Spleen (tissue), 11 donors: Measurements from ENCODE around the gene MYO18B. TPM values are rescaled to one million over a fixed set of nuclear protein-coding genes. Genes with fewer than 3 reads are reported as not detected.

Source experiments
- DNase-seq: peaks from one replicate; pipeline ENCODE4 v3.0.0-alpha.2; 2020
- H3K27ac ChIP-seq, 8 donors: fragments of 200-600 bp; sonication (generic) in 7 of 8; 1 replicate in 4 of 8; 2 replicates in 4 of 8; pipeline versions ENCODE4 v1.5.0 to v1.8.0; 2016 to 2021; ENCODE audit warnings: inconsistent platforms in 4 of 8, mild to moderate bottlenecking in 4 of 8, moderate library complexity in 1 of 8
- H3K27me3 ChIP-seq, 7 donors: fragments of 200-600 bp; sonication (generic) in 6 of 7; replicated peaks in 1 of 7; 1 replicate in 4 of 7; 2 replicates in 3 of 7; pipeline versions ENCODE4 v1.5.0 to v1.8.0; 2016 to 2021; ENCODE audit warnings: inconsistent platforms in 3 of 7, mild to moderate bottlenecking in 1 of 7
- H3K36me3 ChIP-seq, 6 donors: fragments of 200-600 bp; sonication (generic) in 5 of 6; 1 replicate in 4 of 6; 2 replicates in 2 of 6; pipeline versions ENCODE4 v1.5.0 to v1.8.0; 2016 to 2021; ENCODE audit warnings: inconsistent platforms in 2 of 6
- H3K4me1 ChIP-seq, 6 donors: fragments of 200-600 bp; sonication (generic) in 5 of 6; 1 replicate in 3 of 6; 2 replicates in 3 of 6; pipeline versions ENCODE4 v1.5.0 to v1.8.0; 2016 to 2021; ENCODE audit warnings: inconsistent platforms in 3 of 6
- H3K4me3 ChIP-seq, 8 donors: fragments of 200-600 bp; sonication (generic) in 7 of 8; 1 replicate in 4 of 8; 2 replicates in 4 of 8; pipeline versions ENCODE4 v1.5.0 to v1.8.0; 2016 to 2021; ENCODE audit warnings: inconsistent platforms in 4 of 8, mild to moderate bottlenecking in 4 of 8, moderate library complexity in 2 of 8
- H3K9me3 ChIP-seq, 8 donors: fragments of 200-600 bp; sonication (generic) in 7 of 8; 1 replicate in 4 of 8; 2 replicates in 4 of 8; pipeline versions ENCODE4 v1.5.0 to v1.8.0; 2016 to 2021; ENCODE audit warnings: inconsistent platforms in 4 of 8
- POLR2A ChIP-seq, 3 donors: fragments of 450-650 bp; IDR thresholded peaks; one replicate each; pipeline ENCODE4 v1.5.1; 2017; ENCODE audit warnings: antibody characterized with exemption in 3 of 3, mild to moderate bottlenecking in 1 of 3
- POLR2AphosphoS5 ChIP-seq, 3 donors: sonication (generic); formaldehyde crosslinking; IDR thresholded peaks; one replicate each; pipeline ENCODE4 v1.5.1; 2017; ENCODE audit warnings: antibody characterized with exemption in 3 of 3
- WGBS, 5 donors: extraction: QIAGEN DNeasy Blood & Tissue Kit in 3 of 5; methylation state at CpG; one replicate each; pipeline versions ENCODE4 v1.1.5 to v1.1.7; 2013 to 2018; 5-methylcytosine and 5-hydroxymethylcytosine counted together
- intact Hi-C: fragments of 100-400 bp; cut with DNase I; formaldehyde crosslinking; loops from one replicate; pipeline ENCODE4 v1.15.0; 2023; ENCODE audit warnings: low total_unique reads
- polyA plus RNA-seq, 3 donors: library from polyadenylated mRNA; stranded (reverse); fragments of 200-250 nt; gene quantifications; one replicate each; pipeline ENCODE4 v1.2.1, GENCODE V29; 2013
- total RNA-seq, 7 donors: library from RNA; depleted of rRNA in 3 of 7; stranded (reverse); fragments of >200 nt in 3 of 7; fragmentation: NEBNext Ultra II Directional in 4 of 7; extraction: Animal tissue kit (Norgen Biotek cat#: 25700) in 4 of 7; gene quantifications; one replicate each; pipeline versions ENCODE4 v1.1.0 to v1.2.1, GENCODE V29; 2016 to 2021
- TF ChIP-seq, protein P1 (sequence below), 11 experiments: fragments of 200-600 bp in 7 of 11; fragments of 450-650 bp in 4 of 11; sonication (generic) in 4 of 11; IDR thresholded peaks in 8 of 11; conservative IDR thresholded peaks in 3 of 11; 1 replicate in 7 of 11; 2 replicates in 4 of 11; pipeline versions ENCODE4 v1.4.0 to v1.8.0; 2016 to 2021; ENCODE audit warnings: antibody characterized with exemption in 11 of 11, inconsistent platforms in 4 of 11, mild to moderate bottlenecking in 1 of 11
- donor health status: healthy with polysubstance abuse.
- donor health status: DM: no; HTN: no; CAD: no; lungs with moderate emphysema.
- donor health status: DM: no; HTN: no; CAD: no.
- donor health status: Bipolar disorder and iron deficiency.
- donor health status: healthy.
- donor health status: DM: no; HTN: no; CAD: no.
- donor health status: DM: yes; HTN: yes; CAD: no.

Gene MYO18B
- total and polyA plus RNA-seq, 10 donors = under 0.01 to 0.79 (median 0.12) TPM

GRCh38 chr22:25900390-25900789, 158.4 kb downstream of the MYO18B start:
- Histone ChIP-seq H3K36me3 (no peaks in the 10 kb centered on the region), H3K9me3 (no peaks in the 10 kb centered on the region), H3K27ac (no peak overlapping the region), H3K27me3 (peaks cover 0 to 30% (median 10%) of the 10 kb centered on the region in 7 donors), H3K4me1 (no peaks in the 10 kb centered on the region), H3K4me3 (no peak overlapping the region)
- intact Hi-C loops = no loop called here
- TF ChIP-seq, protein P1, sequence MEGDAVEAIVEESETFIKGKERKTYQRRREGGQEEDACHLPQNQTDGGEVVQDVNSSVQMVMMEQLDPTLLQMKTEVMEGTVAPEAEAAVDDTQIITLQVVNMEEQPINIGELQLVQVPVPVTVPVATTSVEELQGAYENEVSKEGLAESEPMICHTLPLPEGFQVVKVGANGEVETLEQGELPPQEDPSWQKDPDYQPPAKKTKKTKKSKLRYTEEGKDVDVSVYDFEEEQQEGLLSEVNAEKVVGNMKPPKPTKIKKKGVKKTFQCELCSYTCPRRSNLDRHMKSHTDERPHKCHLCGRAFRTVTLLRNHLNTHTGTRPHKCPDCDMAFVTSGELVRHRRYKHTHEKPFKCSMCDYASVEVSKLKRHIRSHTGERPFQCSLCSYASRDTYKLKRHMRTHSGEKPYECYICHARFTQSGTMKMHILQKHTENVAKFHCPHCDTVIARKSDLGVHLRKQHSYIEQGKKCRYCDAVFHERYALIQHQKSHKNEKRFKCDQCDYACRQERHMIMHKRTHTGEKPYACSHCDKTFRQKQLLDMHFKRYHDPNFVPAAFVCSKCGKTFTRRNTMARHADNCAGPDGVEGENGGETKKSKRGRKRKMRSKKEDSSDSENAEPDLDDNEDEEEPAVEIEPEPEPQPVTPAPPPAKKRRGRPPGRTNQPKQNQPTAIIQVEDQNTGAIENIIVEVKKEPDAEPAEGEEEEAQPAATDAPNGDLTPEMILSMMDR (IDR thresholded peaks at IDR 0.05 in 8 of 11, conservative IDR thresholded peaks at IDR 0.05 in 3 of 11) = no peak
- TF ChIP-seq POLR2A (IDR thresholded peaks at IDR 0.05) = no peak
- no peak for TF ChIP-seq POLR2AphosphoS5 (IDR thresholded peaks at IDR 0.05)
- DNase-seq = no peak
- WGBS, 5 donors = 91 to 96% (median 95%) methylated on average over 3 of the region's 3 CpGs

- TF ChIP-seq POLR2AphosphoS5 (IDR thresholded peaks at IDR 0.05) (no peak), POLR2A (IDR thresholded peaks at IDR 0.05) (no peak)
- TF ChIP-seq, protein P1 (IDR thresholded peaks at IDR 0.05 in 8 of 11, conservative IDR thresholded peaks at IDR 0.05 in 3 of 11) = no peak
- WGBS, 5 donors = 85 to 92% (median 89%) methylated on average over 4 of the region's 4 CpGs
- Histone ChIP-seq H3K4me3 (no peak overlapping the region), H3K27ac (no peak overlapping the region), H3K4me1 (no peaks in the 10 kb centered on the region), H3K9me3 (no peaks in the 10 kb centered on the region), H3K36me3 (no peaks in the 10 kb centered on the region), H3K27me3 (peaks cover 0 to 29% (median 10%) of the 10 kb centered on the region in 7 donors)
- DNase-seq = no peak
- intact Hi-C loops = no loop called here
Measured at GRCh38 chr22:25900880-25901279, 158.9 kb downstream of the MYO18B start.

DNA sequence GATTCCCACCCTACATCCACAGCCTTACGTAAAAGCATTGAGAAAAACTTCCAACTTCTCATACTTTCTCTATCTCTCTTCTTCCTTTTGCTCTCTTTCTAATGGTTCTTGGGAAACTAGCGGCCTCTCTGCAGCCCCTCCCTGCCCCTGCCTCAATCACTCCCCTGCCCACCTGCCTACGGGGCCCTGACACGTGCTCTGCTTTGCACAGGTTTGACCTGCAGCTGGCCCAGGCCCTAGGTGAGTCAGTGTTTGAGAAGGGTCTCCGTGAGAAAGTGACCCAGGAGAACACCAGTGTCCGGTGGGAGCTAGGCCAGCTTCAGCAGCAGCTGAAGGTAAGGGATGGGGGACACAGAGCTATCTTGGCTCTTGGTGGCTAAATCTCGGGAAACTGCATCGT, 160.4 kb downstream of the MYO18B start:
- 64 to 75% (median 72%) methylated on average over 8 of the region's 8 CpGs for WGBS, 5 donors
- intact Hi-C loops = no loop called here
- Histone ChIP-seq H3K27me3 (peaks cover 0 to 29% (median 10%) of the 10 kb centered on the region in 7 donors), H3K36me3 (no peaks in the 10 kb centered on the region), H3K4me3 (no peak overlapping the region), H3K27ac (no peak overlapping the region), H3K4me1 (no peaks in the 10 kb centered on the region), H3K9me3 (peaks cover 0 to 10% (median 1%) of the 10 kb centered on the region in 8 donors)
- no peak for DNase-seq
- TF ChIP-seq POLR2AphosphoS5 (IDR thresholded peaks at IDR 0.05) (no peak), POLR2A (IDR thresholded peaks at IDR 0.05) (no peak)
- TF ChIP-seq, protein P1 (IDR thresholded peaks at IDR 0.05 in 8 of 11, conservative IDR thresholded peaks at IDR 0.05 in 3 of 11) = no peak

- H3K36me3 ChIP-seq = no peaks in the 10 kb centered on the region
- 38 to 46% (median 41%) methylated on average over 6 of the region's 6 CpGs for WGBS, 5 donors
- H3K4me1 ChIP-seq = no peaks in the 10 kb centered on the region
- H3K9me3 ChIP-seq = peaks cover 0 to 11% (median 1%) of the 10 kb centered on the region in 8 donors
- no peak overlapping the region for H3K4me3 ChIP-seq
- no peak overlapping the region for H3K27ac ChIP-seq
- DNase-seq = no peak
- TF ChIP-seq, protein P1 (IDR thresholded peaks at IDR 0.05 in 8 of 11, conservative IDR thresholded peaks at IDR 0.05 in 3 of 11) = no peak
- no peak for TF ChIP-seq POLR2AphosphoS5 (IDR thresholded peaks at IDR 0.05)
- TF ChIP-seq POLR2A (IDR thresholded peaks at IDR 0.05) = no peak
- peaks cover 0 to 32% (median 10%) of the 10 kb centered on the region in 7 donors for H3K27me3 ChIP-seq
- intact Hi-C loops = no loop called here
Measured at GRCh38 chr22:25903294-25903693, 161.3 kb downstream of the MYO18B start.
